Gastroesophageal sphincter (tissue), 4 donors: ENCODE data around the gene STARD9. TPM values are rescaled to one million over a fixed set of nuclear protein-coding genes. Genes with fewer than 3 reads are reported as not detected.

ENCODE experiments used
- ATAC-seq: fragments of 150-250 bp; one replicate; pipeline ENCODE4 v1.9.1; 2016; ENCODE audit warnings: mild to moderate bottlenecking, moderate library complexity
- H3K27ac ChIP-seq, 4 donors: fragments of 200-600 bp; sonication (generic) in 3 of 4; 1 replicate in 3 of 4; 2 replicates in 1 of 4; pipeline ENCODE4 v1.5.1; 2016 to 2019
- H3K27me3 ChIP-seq: fragments of 200-600 bp; sonication (generic); one replicate; pipeline ENCODE4 v1.5.1; 2019
- H3K36me3 ChIP-seq, 2 donors: fragments of 200-600 bp; sonication (generic); one replicate each; pipeline ENCODE4 v1.5.1; 2019; ENCODE audit warnings: control low read depth in 1 of 2
- H3K4me1 ChIP-seq, 3 donors: fragments of 200-600 bp; sonication (generic); 1 replicate in 2 of 3; 2 replicates in 1 of 3; pipeline ENCODE4 v1.5.1; 2016 to 2019; ENCODE audit warnings: control low read depth in 2 of 3
- H3K4me3 ChIP-seq, 2 donors: fragments of 200-600 bp; sonication (generic); one replicate each; pipeline ENCODE4 v1.5.1; 2019; ENCODE audit warnings: mild to moderate bottlenecking in 1 of 2, moderate library complexity in 1 of 2
- H3K9me3 ChIP-seq, 3 donors: fragments of 200-600 bp; sonication (generic); one replicate each; pipeline ENCODE4 v1.5.1; 2017 to 2019; ENCODE audit warnings: control low read depth in 2 of 3
- CTCF ChIP-seq, 4 experiments: fragments of 200-600 bp in 2 of 4; fragments of 450-650 bp in 2 of 4; sonication (generic) in 1 of 4; IDR thresholded peaks; one replicate each; pipeline ENCODE4 v1.5.1; 2017 to 2019; ENCODE audit warnings: antibody characterized with exemption in 4 of 4, mild to moderate bottlenecking in 2 of 4, moderate library complexity in 2 of 4
- EP300 ChIP-seq: sonication (generic); formaldehyde crosslinking; IDR thresholded peaks from one replicate; pipeline ENCODE4 v1.6.1; 2017; ENCODE audit warnings: antibody characterized with exemption, mild to moderate bottlenecking
- POLR2A ChIP-seq, 2 donors: fragments of 450-650 bp; IDR thresholded peaks; one replicate each; pipeline ENCODE4 v1.6.1; 2017; ENCODE audit warnings: antibody characterized with exemption in 2 of 2, mild to moderate bottlenecking in 2 of 2, moderate library complexity in 1 of 2
- POLR2AphosphoS5 ChIP-seq: sonication (generic); formaldehyde crosslinking; IDR thresholded peaks from one replicate; pipeline ENCODE4 v1.6.1; 2017; ENCODE audit warnings: antibody characterized with exemption
- WGBS, 2 donors: methylation state at CpG; one replicate each; pipeline ENCODE4 v1.1.5; 2018; ENCODE audit warnings: low coverage in 1 of 2; 5-methylcytosine and 5-hydroxymethylcytosine counted together
- total RNA-seq, 4 donors: library from RNA; depleted of rRNA; stranded (reverse); fragments of >200 nt; gene quantifications; one replicate each; pipeline ENCODE4 v1.1.0, GENCODE V29; 2016

STARD9 gene
- total RNA-seq, 4 donors from 2014 or later: 15.5 to 78.4 (median 29.1) TPM

GRCh38 chr15:42729409-42729808 lies 154.0 kb downstream of the STARD9 start:
- TF ChIP-seq POLR2AphosphoS5 (no peak), POLR2A (IDR thresholded peaks at IDR 0.05) (no peak), EP300 (no peak), CTCF (IDR thresholded peaks at IDR 0.05) (no peak)
- WGBS, 2 donors: no CpG with 5 or more reads among the region's 7 CpGs
- Histone ChIP-seq H3K27me3 (no peaks in the 10 kb centered on the region), H3K4me1 (peaks cover 0 to 56% (median 0%) of the 10 kb centered on the region in 3 donors), H3K4me3 (no peak overlapping the region), H3K9me3 (no peaks in the 10 kb centered on the region), H3K36me3 (peaks cover 0 to 100% of the 10 kb centered on the region in 2 donors), H3K27ac (peak overlapping the region in 2 of 4 donors; percentile 0 to 38)
- no peak for ATAC-seq

GRCh38 chr15:42730135-42730534 lies 154.7 kb downstream of the STARD9 start:
- no peak overlapping the region for H3K4me3 ChIP-seq
- peaks cover 0 to 61% (median 2%) of the 10 kb centered on the region in 3 donors for H3K4me1 ChIP-seq
- 57% methylated on average over 3 of the region's 8 CpGs; no CpG with 5 or more reads in 1 of the 2 donors for WGBS, 2 donors
- H3K9me3 ChIP-seq: no peaks in the 10 kb centered on the region
- ATAC-seq: no peak
- peak overlapping the region in 1 of 4 donors; percentile 38 for H3K27ac ChIP-seq
- no peaks in the 10 kb centered on the region for H3K27me3 ChIP-seq
- no peak for TF ChIP-seq CTCF (IDR thresholded peaks at IDR 0.05)
- TF ChIP-seq POLR2A (IDR thresholded peaks at IDR 0.05): no peak
- no peak for TF ChIP-seq EP300
- TF ChIP-seq POLR2AphosphoS5: no peak
- H3K36me3 ChIP-seq: peaks cover 0 to 100% of the 10 kb centered on the region in 2 donors

GRCh38 chr15:42730536-42730935 lies 155.1 kb downstream of the STARD9 start:
- H3K27ac ChIP-seq: no peak overlapping the region
- no peak overlapping the region for H3K4me3 ChIP-seq
- peaks cover 0 to 64% (median 6%) of the 10 kb centered on the region in 3 donors for H3K4me1 ChIP-seq
- TF ChIP-seq POLR2A (IDR thresholded peaks at IDR 0.05) (no peak), EP300 (no peak), CTCF (IDR thresholded peaks at IDR 0.05) (no peak), POLR2AphosphoS5 (no peak)
- no peaks in the 10 kb centered on the region for H3K27me3 ChIP-seq
- no peak for ATAC-seq
- H3K36me3 ChIP-seq: peaks cover 0 to 100% of the 10 kb centered on the region in 2 donors
- H3K9me3 ChIP-seq: no peaks in the 10 kb centered on the region
- WGBS, 2 donors: 100% methylated on average over 1 of the region's 14 CpGs; no CpG with 5 or more reads in 1 of the 2 donors

GRCh38 chr15:42731461-42731860 lies 156.1 kb downstream of the STARD9 start:
- H3K4me1 ChIP-seq: peaks cover 0 to 67% (median 11%) of the 10 kb centered on the region in 3 donors
- no peaks in the 10 kb centered on the region for H3K9me3 ChIP-seq
- peaks cover 0 to 91% of the 10 kb centered on the region in 2 donors for H3K36me3 ChIP-seq
- H3K4me3 ChIP-seq: no peak overlapping the region
- no peak for ATAC-seq
- H3K27me3 ChIP-seq: no peaks in the 10 kb centered on the region
- TF ChIP-seq CTCF (IDR thresholded peaks at IDR 0.05) (no peak), EP300 (no peak), POLR2AphosphoS5 (no peak), POLR2A (IDR thresholded peaks at IDR 0.05) (no peak)
- 29% methylated on average over 1 of the region's 6 CpGs; no CpG with 5 or more reads in 1 of the 2 donors for WGBS, 2 donors
- no peak overlapping the region for H3K27ac ChIP-seq

- TF ChIP-seq POLR2AphosphoS5 (no peak), CTCF (IDR thresholded peaks at IDR 0.05) (no peak), EP300 (no peak), POLR2A (IDR thresholded peaks at IDR 0.05) (no peak)
- no peak overlapping the region for H3K27ac ChIP-seq
- H3K4me3 ChIP-seq: no peak overlapping the region
- ATAC-seq: no peak
- H3K27me3 ChIP-seq: no peaks in the 10 kb centered on the region
- H3K4me1 ChIP-seq: peaks cover 0 to 61% (median 11%) of the 10 kb centered on the region in 3 donors
- H3K36me3 ChIP-seq: peaks cover 0 to 83% of the 10 kb centered on the region in 2 donors
- H3K9me3 ChIP-seq: no peaks in the 10 kb centered on the region
- 81 to 94% methylated on average over 3 to 10 of the region's 15 CpGs for WGBS, 2 donors
Measured at GRCh38 chr15:42732095-42732827, 156.9 kb downstream of the STARD9 start.
